Measurements from ENCODE around the gene DIS3L2. TPM values are rescaled to one million over a fixed set of nuclear protein-coding genes. Genes with fewer than 3 reads are reported as not detected.

The DIS3L2 gene
- total RNA-seq, 2 experiments from 2014 or later, result 39.8 to 39.9 TPM

DNA sequence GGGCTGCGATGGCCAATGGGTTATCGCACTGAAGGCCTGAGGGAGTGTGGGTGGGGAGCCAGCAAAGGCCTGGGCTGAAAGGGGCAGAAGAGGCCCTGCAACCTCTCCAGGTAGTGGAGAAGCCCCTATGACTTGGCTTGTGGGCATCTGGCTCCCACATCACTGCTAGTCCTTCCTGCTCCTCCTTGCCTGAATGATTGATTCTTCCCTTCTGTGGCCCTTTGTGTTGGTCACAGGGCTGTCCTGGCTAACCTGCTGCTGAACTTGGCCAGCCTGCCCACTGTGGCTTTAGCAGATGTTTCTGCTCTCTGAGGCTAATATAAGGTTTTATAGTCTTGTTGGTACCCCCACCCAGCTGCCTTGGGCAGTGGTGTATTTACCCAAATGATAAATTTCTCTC, 280.8 kb downstream of the DIS3L2 start:
- POLR2A ChIA-PET, result no interaction called here
- Mint-ChIP-seq H3K27ac (no peak overlapping the region), H3K36me3 (peaks cover 9% of the 10 kb centered on the region), H3K4me3 (no peak overlapping the region), H3K9me3 (no peaks in the 10 kb centered on the region), H3K27me3 (no peaks in the 10 kb centered on the region), H3K4me1 (peaks cover 16% of the 10 kb centered on the region)
- ATAC-seq (ENCODE audit: low read depth), result no peak
- no peak for DNase-seq

DNA sequence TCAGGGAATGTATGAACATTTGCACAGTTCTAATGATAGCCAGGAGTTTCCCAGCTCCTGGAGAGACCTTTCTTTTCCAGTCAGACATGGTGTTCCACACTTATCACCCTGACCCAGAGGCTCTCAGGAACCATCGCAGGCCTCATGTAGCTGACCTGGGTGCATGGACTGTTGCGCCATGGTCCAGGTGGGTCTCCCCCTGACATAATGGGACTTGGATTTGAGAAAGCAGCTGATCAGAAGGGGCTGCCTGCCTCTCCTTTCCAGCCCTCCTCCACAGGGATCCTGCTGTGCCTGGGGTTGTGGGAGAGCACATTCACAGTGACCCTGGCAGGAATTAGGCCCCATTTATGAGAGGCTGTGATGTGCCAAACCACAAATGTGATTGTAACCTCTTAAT, 283.6 kb downstream of the DIS3L2 start:
- POLR2A ChIA-PET, result no interaction called here
- ATAC-seq (ENCODE audit: low read depth), result no peak
- H3K4me1 Mint-ChIP-seq, result peaks cover under 1% of the 10 kb centered on the region

DNA sequence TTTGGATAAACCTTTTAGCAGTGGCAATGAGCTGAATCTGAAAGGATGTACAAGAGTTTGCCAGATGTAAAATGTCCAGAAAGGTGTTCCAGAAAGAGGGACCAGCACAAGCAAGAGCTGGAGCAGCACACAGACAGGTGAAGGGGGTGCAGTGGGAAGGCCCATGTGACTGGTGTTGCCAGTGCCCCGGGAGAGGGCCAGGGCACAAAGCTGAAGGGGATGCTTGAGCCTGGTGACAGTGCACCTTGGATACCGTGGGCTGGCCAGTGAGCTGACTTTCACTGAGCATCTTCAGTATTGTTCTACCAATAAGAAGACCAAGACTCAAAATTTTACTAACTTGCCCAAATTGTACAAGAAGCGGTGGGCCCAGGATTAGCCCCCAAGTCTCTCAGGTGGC, 284.7 kb downstream of the DIS3L2 start:
- Mint-ChIP-seq H3K4me3 (no peak overlapping the region), H3K27ac (no peak overlapping the region), H3K9me3 (no peaks in the 10 kb centered on the region), H3K4me1 (no peaks in the 10 kb centered on the region), H3K36me3 (peaks cover 6% of the 10 kb centered on the region), H3K27me3 (no peaks in the 10 kb centered on the region)
- POLR2A ChIA-PET, result no interaction called here
- ATAC-seq (ENCODE audit: low read depth), result no peak
- no peak for DNase-seq

More for the DNA sequence above, 283.6 kb downstream of the DIS3L2 start:
- H3K36me3 Mint-ChIP-seq, result peaks cover 5% of the 10 kb centered on the region
- no peaks in the 10 kb centered on the region for H3K27me3 Mint-ChIP-seq
- no peaks in the 10 kb centered on the region for H3K9me3 Mint-ChIP-seq
- no peak for DNase-seq
- no peak overlapping the region for H3K4me3 Mint-ChIP-seq
- H3K27ac Mint-ChIP-seq, result no peak overlapping the region

DNA sequence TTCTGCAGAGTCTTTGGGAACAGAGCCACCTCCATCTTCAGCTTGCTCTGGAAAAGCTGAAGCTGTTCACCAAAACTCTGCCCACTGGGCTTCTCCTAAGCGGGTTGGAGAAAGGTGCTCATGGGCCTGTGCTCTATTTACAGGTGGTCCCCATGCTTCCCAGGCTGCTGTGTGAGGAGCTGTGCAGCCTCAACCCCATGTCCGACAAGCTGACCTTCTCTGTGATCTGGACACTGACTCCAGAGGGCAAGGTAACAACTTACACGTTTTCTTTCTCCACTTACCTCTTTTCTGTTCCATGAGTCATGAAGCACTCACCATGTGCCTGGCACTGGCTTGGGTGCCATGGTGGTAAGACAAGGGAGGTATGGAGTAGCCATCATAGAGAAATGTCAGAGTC, 287.6 kb downstream of the DIS3L2 start:
- Mint-ChIP-seq H3K4me1 (no peaks in the 10 kb centered on the region), H3K9me3 (no peaks in the 10 kb centered on the region), H3K4me3 (no peak overlapping the region), H3K27me3 (no peaks in the 10 kb centered on the region), H3K36me3 (peaks cover 9% of the 10 kb centered on the region), H3K27ac (no peak overlapping the region)
- ATAC-seq (ENCODE audit: low read depth) (no peak), DNase-seq (no peak)
- POLR2A ChIA-PET, result no interaction called here

DNA sequence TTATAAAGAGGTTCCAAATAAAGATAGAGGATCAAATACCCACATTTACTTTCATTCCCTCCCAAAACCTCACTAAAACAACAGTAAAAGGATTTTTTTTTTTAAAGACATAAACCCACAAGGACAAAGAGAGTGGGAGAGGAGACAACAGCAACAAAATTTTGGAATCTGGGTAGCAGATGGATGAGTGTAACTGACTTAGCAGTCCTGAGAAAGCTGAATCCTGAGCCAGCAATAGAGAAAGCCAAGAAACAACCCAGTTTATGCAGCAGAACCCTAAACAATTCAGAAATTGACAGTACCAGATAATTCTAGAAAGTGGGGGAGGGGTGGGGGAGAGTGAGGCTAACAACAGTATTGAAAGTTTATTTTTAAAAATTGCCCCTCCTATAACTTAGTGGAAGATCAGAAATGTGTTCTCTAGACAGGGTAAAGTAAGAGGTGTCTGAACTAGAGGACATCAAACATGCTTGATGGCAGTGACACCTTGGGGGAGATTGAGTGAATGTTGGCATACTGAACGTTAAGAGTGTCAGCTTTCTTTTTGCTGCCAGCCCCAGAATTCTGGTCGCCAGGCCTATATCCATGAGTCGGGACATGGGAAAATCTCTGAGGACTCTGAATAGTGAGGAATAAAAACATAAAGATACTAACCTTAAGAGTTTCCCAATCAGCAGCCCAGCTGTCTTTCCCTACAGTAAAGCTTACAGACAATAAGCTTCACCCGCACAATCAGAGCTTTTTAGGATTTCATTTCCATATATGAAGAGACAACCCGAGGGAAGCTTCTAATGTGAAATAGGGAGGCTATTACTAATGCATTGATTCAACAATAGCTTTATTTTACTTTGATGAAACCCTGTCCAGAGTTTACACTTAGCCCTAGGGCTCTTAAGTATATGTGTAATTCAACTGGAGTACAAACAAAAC, 289.0 kb downstream of the DIS3L2 start:
- POLR2A ChIA-PET, result no interaction called here
- ATAC-seq (ENCODE audit: low read depth), result no peak

DNA sequence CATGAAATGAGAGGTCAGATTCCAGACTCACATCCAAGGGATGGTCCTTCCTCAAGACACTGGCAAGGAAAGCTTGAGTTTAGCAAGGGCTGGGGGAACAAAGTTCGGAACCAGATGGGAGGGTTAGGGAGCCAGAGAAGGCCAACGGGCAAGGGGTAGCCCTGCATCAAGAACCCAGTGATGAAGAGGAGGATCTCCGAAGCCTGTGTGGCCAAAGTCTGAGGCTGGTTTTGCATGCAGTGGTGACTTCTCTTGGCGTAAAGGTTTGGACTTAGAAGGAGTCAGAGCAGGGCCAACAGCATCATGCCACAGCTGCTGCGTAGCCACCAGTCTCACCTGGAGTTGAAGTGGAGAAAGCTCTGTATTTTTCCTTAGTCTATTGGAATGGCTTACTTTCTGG, 293.5 kb downstream of the DIS3L2 start:
- Mint-ChIP-seq H3K9me3 (no peaks in the 10 kb centered on the region), H3K27me3 (no peaks in the 10 kb centered on the region), H3K27ac (no peak overlapping the region), H3K4me3 (no peak overlapping the region), H3K36me3 (peaks cover 4% of the 10 kb centered on the region), H3K4me1 (no peaks in the 10 kb centered on the region)
- DNase-seq, result no peak
- ATAC-seq (ENCODE audit: low read depth), result no peak
- POLR2A ChIA-PET, result no interaction called here

More for the DNA sequence above, 289.0 kb downstream of the DIS3L2 start:
- Mint-ChIP-seq H3K27ac (no peak overlapping the region), H3K36me3 (peaks cover 9% of the 10 kb centered on the region), H3K4me1 (no peaks in the 10 kb centered on the region), H3K9me3 (no peaks in the 10 kb centered on the region), H3K27me3 (no peaks in the 10 kb centered on the region), H3K4me3 (no peak overlapping the region)
- DNase-seq, result no peak

DNA sequence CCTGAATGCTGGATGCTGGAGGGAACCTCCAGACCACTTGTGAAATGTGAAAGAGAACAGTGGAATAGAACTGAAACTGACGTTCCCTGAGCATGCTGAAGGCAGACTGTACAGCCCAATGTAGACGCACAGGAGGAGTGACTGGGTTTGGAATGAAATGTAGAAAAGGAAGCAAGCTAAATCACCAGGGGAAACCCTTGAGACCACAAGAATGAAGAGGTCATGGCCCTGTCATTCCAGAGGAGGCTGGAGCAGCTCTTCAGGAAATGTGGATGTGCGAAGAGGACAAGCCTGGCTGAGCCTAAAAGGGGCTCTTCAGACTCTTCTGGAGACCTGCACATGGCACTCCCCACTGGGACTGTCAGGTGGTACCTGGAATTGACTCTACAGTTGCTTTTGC, 298.6 kb downstream of the DIS3L2 start:
- POLR2A ChIA-PET, result no interaction called here
- ATAC-seq (ENCODE audit: low read depth), result no peak
- H3K9me3 Mint-ChIP-seq, result no peaks in the 10 kb centered on the region
- no peak overlapping the region for H3K27ac Mint-ChIP-seq
- H3K36me3 Mint-ChIP-seq, result peaks cover 7% of the 10 kb centered on the region
- H3K4me1 Mint-ChIP-seq, result no peaks in the 10 kb centered on the region
- H3K4me3 Mint-ChIP-seq, result no peak overlapping the region
- no peak for DNase-seq
- no peaks in the 10 kb centered on the region for H3K27me3 Mint-ChIP-seq

DNA sequence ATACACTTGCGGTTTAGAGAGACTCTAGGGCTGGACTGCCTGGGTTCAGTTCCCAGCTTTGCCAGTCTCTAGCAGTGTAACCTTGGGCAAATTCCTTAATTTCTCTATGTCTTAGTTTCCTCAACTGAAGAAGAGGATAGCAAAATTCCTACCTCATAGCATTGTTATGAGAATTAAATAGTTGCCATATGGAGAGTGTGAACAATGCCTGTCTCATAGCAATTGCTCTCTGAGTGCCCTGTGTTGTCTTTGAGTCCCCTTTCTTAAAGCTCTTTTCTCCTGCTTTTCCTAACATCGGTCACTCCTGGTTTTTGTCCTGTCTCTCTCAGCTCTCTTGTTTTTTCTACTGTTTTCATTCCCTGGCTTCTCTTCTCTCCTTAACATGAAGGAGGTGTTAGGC, 300.3 kb downstream of the DIS3L2 start:
- POLR2A ChIA-PET, result no interaction called here
- Mint-ChIP-seq H3K36me3 (peaks cover 7% of the 10 kb centered on the region), H3K27me3 (no peaks in the 10 kb centered on the region), H3K9me3 (no peaks in the 10 kb centered on the region), H3K27ac (no peak overlapping the region), H3K4me3 (no peak overlapping the region), H3K4me1 (no peaks in the 10 kb centered on the region)
- ATAC-seq (ENCODE audit: low read depth), result no peak
- no peak for DNase-seq

DNA sequence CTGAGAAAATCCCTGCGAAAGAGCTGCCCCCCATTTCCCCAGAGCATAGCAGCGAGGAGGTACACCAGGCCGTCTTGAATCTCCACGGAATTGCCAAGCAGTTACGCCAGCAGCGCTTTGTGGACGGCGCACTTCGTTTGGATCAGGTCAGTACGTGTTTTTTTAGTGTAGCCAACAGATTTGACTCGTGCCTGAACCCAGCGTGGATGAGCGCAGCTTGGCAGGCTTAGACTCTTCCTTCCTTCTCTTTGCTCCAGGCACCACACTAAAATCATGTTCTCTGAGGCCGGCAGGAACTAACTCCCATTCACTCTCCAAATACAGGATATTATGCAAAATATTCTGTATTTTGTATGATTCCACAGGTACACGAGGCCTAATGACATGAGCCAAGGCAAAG, 301.8 kb downstream of the DIS3L2 start:
- Mint-ChIP-seq H3K4me3 (no peak overlapping the region), H3K36me3 (peaks cover 7% of the 10 kb centered on the region), H3K9me3 (no peaks in the 10 kb centered on the region), H3K27me3 (no peaks in the 10 kb centered on the region), H3K27ac (no peak overlapping the region), H3K4me1 (no peaks in the 10 kb centered on the region)
- no peak for ATAC-seq (ENCODE audit: low read depth)
- no peak for DNase-seq
- POLR2A ChIA-PET, result no interaction called here

DNA sequence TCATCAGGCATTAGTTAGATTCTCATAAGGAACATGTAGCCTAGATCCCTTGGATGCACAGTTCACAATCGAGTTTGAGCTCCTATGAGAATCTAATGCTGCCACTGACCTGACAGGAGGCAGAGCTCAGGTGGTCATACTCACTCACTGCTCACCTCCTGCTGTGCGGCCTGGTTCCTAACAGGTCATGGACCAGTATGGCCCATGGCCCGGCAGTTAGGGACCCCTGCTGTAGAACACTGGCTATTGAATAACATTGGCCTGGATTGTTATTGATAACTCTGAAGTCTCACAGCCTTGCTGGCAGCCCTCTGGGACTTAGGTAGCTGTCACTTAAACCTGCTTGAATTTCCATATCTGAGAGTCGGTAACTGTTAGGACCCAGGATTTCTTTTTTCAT, 302.6 kb downstream of the DIS3L2 start:
- Mint-ChIP-seq H3K4me3 (no peak overlapping the region), H3K9me3 (no peaks in the 10 kb centered on the region), H3K27ac (no peak overlapping the region), H3K36me3 (peaks cover 7% of the 10 kb centered on the region), H3K27me3 (no peaks in the 10 kb centered on the region), H3K4me1 (no peaks in the 10 kb centered on the region)
- POLR2A ChIA-PET, result no interaction called here
- DNase-seq (no peak), ATAC-seq (ENCODE audit: low read depth) (no peak)

DNA sequence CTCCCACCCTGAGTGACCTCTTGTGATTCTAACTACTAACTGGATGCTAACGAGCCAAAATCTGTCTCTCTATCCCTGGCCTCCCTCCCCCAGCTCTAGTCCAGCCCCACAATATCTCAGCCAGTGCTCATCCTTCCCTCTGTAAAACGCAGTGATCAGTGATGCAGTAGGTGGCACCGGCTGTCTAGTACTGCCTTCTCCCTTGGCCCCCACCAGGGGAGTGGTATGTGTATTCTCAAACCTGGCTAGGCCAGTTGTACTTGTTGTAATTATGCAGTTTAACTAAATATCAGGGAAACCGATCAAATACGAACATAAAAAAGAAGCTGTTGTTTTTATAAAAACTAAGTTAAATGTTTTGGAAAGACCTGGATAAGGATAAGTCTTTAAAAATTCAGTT, 303.8 kb downstream of the DIS3L2 start:
- ATAC-seq (ENCODE audit: low read depth) (no peak), DNase-seq (no peak)
- Mint-ChIP-seq H3K27ac (no peak overlapping the region), H3K4me3 (no peak overlapping the region), H3K4me1 (no peaks in the 10 kb centered on the region), H3K36me3 (peaks cover 7% of the 10 kb centered on the region), H3K27me3 (no peaks in the 10 kb centered on the region), H3K9me3 (no peaks in the 10 kb centered on the region)
- POLR2A ChIA-PET, result no interaction called here

DNA sequence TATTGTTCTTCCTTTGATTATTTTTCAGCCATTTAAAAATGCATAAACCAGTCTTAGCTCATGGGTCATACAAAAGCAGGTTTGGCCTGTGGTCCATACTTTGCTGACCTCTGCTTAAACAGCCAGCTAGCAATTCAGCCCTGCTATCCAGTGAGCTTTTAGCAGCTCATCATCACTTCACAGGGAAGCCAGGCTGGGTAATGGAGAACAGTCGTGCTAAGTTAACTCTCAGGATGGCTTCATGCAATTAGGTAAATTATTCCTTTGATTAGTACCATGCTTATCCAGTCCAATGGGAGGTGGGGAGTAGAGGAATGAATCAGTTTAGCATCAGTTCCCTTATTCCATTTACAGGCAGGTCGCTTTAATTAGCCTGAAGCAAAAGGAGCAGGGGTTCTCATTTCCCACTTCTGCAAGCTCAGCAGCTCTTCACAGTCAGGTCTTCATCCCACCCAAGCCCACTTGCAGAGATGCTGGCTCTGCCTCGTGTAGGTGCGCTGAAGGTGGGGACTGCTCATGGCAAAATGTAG, 307.2 kb downstream of the DIS3L2 start:
- no peaks in the 10 kb centered on the region for H3K9me3 Mint-ChIP-seq
- POLR2A ChIA-PET, result no interaction called here
- ATAC-seq (ENCODE audit: low read depth), result no peak
- no peaks in the 10 kb centered on the region for H3K27me3 Mint-ChIP-seq
- peaks cover 2% of the 10 kb centered on the region for H3K36me3 Mint-ChIP-seq
- no peak for DNase-seq
- H3K4me3 Mint-ChIP-seq, result no peak overlapping the region
- no peak overlapping the region for H3K27ac Mint-ChIP-seq
- no peaks in the 10 kb centered on the region for H3K4me1 Mint-ChIP-seq

DNA sequence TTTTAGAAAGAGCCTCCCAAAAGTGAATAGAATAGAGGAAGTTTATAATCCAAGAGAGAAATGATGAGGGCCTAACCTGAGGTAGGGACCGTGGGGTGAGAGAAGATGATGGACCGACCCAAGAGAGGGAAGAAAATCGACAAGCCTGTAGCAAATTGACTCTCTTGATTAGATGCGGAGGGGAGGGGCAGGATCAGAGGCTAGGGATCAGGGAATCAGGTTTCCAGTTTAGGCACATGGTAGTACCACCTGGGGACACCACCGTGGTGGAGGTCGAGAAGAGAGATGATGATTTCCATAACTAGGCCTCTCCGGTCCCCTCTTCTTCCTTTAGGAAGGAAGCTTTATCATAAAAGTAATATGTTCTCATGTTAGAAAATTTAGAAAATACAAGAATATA, 308.4 kb downstream of the DIS3L2 start:
- ATAC-seq (ENCODE audit: low read depth) (no peak), DNase-seq (no peak)
- Mint-ChIP-seq H3K4me1 (no peaks in the 10 kb centered on the region), H3K27me3 (no peaks in the 10 kb centered on the region), H3K9me3 (no peaks in the 10 kb centered on the region), H3K4me3 (no peak overlapping the region), H3K36me3 (no peaks in the 10 kb centered on the region), H3K27ac (no peak overlapping the region)
- POLR2A ChIA-PET, result no interaction called here

DNA sequence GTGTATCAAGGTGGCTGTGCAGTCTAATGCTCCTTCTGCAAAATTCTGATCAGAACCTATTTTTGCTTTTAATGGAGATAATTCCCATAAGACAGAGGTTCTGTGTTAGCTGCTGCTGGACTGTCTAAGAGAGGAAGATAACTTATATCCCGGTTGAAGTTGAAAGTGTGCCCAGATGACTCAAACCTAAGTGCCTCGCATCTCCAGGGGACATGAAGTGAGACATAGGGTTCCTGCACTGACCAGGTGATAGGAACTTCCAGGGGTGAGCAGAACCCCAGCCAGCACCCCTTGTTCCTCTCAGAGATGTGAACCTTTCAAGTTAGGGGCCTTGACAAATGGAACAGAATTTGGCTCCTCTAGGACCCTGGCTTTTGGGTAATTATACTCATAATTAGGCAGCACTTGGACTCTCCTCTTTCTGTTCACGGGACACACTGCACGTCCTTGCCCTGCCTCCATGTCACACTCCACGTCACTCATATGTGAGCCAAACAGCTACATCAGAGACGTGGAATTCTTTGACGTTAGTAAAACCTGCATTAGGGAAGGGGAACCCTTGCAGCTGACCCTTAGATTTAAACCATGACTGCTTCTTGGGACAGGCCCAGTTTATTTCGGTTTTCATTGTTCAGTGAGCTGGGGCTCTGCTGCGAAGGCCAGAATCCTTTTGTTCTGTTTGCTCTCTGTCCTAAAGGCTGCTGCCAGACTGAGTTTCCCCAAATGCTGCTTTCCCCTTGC, 312.6 kb downstream of the DIS3L2 start:
- no peak overlapping the region for H3K27ac Mint-ChIP-seq
- H3K4me3 Mint-ChIP-seq, result no peak overlapping the region
- H3K9me3 Mint-ChIP-seq, result no peaks in the 10 kb centered on the region
- POLR2A ChIA-PET, result no interaction called here
- no peaks in the 10 kb centered on the region for H3K27me3 Mint-ChIP-seq
- ATAC-seq (ENCODE audit: low read depth), result no peak
- H3K4me1 Mint-ChIP-seq, result peaks cover 2% of the 10 kb centered on the region
- DNase-seq, result no peak
- peaks cover 9% of the 10 kb centered on the region for H3K36me3 Mint-ChIP-seq

All from activated naive CD8-positive, alpha-beta T cell treated with anti-CD3 and anti-CD28 coated beads, Interleukin-2, amount 10 ng/mL, durations not matched to agents 7 days and 5 days (primary cell).